Measurements from ENCODE around the gene MPZL1. TPM values are rescaled to one million over a fixed set of nuclear protein-coding genes. Genes with fewer than 3 reads are reported as not detected.

Gene MPZL1
- 66.7 and 73.5 TPM in 2 replicates for total RNA-seq

GRCh38 chr1:167721617-167722151 lies at the start of gene MPZL1:
TSS of gene MPZL1 (plus strand) at chr1:167721982. CDS start at chr1:167722152, 170 bp downstream.

Other genes with a start within 250 kb of the MPZL1 start
- not detected in 2 replicates for gene CD247, start 203.5 kb upstream of the MPZL1 start, total RNA-seq
- 73.6 and 81.1 TPM in 2 replicates for gene CREG1, start 168.2 kb upstream of the MPZL1 start, total RNA-seq
- 2.5 and 3.5 TPM in 2 replicates for gene RCSD1, start 91.8 kb upstream of the MPZL1 start, total RNA-seq
- gene ADCY10, start 192.2 kb downstream of the MPZL1 start, total RNA-seq: not detected in 2 replicates
- 34.4 and 40.3 TPM in 2 replicates for gene DCAF6, start 214.7 kb downstream of the MPZL1 start, total RNA-seq
- gene MPC2, start 215.1 kb downstream of the MPZL1 start, total RNA-seq: 43.8 and 45.9 TPM in 2 replicates

Data from mammary microvascular endothelial cell (primary cell).